HL-60/S4 (cell line): ENCODE results near the gene LRRIQ3.
"Not testable (repeated sequence)": the region's sequence is repeated elsewhere in the genome, so short reads cannot be mapped to it uniquely, and the experiment has no call there.

ENCODE experiments used
- in situ Hi-C: fragments of 300-500 bp; cut with MboI; formaldehyde crosslinking; loops from 2 replicates; pipeline ENCODE4 v1.14.3; 2022; ENCODE audit warnings: low sequenced_read_pairs

LRRIQ3 gene

DNA sequence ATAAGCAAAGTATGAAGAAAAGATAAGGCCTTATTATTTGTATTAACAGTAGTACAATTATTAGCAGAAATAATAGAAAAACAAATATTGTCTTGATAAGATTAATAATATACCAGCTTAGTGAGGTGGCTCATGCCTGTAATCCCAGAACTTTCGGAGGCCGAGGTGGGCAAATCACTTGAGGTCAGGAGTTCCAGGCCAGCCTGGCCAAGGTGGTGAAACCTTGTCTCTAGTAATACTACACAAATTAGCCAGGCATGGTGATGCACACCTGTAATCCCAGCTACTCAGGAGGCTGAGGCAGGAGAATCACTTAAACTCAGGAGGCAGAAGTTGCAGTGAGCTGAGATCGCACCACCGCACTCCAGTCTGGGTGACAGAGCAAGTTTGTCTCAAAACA lies 80.6 kb downstream of the LRRIQ3 start:
- in situ Hi-C loops = not testable (repeated sequence)

DNA sequence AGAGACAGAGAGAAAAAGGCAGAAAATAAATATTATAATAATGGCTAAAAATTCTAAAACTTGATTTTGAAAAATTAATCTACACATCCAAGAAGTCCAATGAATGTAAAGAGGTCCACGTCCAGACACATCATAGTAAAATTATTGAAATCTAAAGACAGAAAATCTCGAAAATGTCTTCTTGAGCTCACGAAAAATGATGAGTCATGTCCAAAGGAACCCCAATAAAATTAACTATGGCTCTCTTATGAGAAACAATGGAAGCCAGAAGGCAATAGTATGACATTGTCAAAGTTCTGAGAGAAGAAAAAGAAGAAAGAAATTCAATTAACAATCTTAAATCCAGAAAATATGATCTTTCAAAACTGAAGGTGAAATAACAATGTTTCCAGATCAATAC lies 84.6 kb downstream of the LRRIQ3 start:
- in situ Hi-C loops = no loop called here

DNA sequence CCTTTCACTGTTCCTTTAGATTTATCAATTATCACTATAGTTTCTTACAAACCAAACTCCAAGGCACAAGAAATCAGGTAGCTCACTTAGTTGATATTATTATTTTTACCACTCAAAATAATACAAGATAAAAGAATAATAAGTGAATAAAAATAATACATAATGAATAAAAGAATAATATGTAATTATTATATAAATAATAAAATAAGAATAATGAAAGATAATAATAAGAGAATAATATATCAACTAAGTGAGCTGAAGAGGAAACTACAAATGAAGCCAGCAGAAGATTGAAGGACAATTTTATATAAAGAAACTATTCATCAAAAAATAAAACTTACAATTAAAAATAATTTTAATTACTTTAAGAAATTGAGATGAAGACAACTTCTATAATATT lies 90.6 kb downstream of the LRRIQ3 start:
- in situ Hi-C loops = no loop called here

DNA sequence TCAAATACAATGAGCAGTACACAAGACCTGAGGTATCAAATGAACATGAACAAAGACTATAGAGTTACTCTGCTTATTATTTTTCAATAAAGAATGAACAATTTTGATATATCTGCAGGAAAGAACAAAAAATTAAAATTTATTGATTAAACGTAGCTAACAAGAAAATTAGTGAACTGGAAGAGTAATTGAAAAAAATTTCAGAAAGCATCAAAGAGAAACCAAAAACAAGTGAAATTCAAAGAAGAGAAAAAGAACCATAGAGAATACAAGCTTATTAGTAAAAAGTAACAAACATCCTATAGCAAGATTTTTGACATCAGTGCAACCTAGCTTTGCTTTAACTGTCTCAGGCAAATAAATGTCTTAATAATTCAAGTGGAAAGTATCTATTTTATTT lies 106.6 kb downstream of the LRRIQ3 start:
- in situ Hi-C loops = no loop called here

DNA sequence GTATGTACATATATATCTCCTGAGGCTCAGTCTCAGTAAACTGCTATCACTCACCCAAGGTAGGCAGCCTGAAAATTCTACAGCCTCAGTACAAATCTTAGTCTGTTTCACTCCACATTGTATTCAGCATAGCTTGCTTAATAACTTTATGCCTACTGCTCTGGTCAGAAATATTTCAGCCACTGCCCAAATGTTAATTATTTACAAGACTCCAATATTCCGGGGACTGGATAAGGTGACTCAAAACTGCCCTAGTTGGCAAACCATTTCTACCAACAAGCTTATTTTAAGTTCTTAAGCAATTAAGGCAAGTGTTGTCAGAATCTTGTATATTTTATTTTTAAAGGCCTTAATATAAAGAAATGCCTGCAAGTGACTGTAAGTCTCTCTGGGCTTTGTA lies 114.8 kb downstream of the LRRIQ3 start:
- in situ Hi-C loops = no loop called here

DNA sequence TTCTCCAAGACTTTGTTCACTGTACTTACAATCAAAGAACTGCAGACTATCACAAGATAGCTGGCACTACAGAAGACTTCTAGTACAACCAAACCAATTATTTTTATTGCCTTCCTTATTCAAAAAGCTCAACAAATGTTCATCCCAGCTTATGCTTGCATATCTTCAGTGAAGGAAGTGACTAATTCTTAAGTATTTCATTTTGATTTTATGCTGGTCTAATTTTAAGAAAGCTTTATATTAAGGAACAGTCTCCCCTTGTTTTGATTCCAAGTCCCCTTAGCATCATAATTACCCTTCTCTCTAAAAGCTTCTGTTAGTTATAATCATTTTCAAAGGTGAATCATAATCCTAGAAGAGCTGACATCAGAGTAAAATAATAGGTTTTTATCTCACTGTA lies 132.9 kb downstream of the LRRIQ3 start:
- in situ Hi-C loops = no loop called here

DNA sequence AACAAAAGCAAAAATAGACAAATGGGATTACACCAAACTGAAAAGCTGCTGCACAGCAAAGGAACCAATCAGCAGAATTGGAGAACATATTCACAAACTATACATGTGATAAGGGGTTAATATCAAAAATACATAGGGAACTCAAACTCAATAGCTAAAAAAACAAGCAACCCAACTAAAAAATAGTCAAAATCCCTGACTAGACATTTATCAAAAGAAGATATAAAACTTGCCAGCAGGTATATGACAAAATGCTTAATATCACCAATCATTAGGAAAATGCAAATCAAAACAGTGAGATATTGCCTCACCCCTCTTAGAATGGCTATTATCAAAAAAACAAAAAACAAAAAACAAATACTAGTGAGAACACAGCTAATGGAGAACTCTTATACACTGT lies 140.3 kb downstream of the LRRIQ3 start:
- in situ Hi-C loops = no loop called here

DNA sequence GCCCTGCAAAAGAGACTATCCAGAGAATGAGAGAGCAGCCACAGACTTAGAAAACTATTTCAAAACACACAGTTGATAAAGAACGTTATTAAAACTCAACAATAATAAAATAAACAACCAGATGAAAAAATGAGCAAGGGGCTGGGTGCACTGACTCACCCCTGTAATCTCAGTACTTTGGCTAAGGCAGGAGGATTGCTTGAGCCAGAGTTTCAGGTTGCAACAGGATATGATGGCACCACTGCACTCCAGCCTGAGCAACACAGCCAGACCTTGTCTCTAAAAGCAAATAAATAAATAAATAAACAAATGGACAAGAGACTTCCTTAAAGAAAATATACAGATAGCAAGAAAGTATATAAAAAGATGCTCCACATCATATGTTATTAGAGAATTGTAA lies 144.6 kb downstream of the LRRIQ3 start:
- in situ Hi-C loops = no loop called here

DNA sequence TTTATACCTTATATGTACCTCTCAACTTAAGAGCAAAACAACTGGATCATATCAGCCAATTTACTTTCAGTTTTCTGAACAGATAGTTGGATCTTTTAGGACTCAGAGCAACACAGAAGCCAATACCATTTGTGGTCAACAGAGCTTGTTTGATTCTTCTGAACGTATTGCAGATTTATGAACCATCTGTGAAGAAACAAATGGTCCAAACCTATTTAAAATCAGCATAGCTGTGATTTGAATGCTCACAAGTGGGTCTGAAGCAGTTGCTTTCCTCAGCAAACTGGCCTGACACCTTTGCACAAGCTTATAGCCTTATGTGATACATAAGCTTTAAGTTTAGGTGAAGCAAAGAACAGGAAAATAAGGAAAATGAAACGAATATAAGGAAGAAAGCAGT lies 147.6 kb downstream of the LRRIQ3 start:
- in situ Hi-C loops = no loop called here

DNA sequence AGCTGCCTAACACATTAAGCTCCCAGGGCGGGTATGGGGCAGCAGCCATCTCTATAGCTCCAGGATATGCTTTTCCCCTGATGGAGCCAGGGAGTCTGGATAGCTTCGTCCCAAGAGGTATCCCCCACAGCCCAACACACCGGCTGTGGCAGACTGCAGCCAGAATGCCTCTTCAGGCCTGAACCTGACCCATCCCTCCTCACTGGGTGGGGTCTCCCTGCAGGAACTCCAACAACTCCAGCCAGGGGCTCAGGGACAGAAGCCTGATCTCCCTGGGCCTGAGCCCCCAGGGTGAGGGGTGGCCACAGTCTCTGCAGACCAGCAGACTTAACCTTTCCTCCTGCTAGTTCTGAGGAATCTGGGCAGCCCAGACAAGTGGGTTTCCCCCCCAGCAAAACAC lies 159.9 kb downstream of the LRRIQ3 start:
- in situ Hi-C loops = no loop called here

DNA sequence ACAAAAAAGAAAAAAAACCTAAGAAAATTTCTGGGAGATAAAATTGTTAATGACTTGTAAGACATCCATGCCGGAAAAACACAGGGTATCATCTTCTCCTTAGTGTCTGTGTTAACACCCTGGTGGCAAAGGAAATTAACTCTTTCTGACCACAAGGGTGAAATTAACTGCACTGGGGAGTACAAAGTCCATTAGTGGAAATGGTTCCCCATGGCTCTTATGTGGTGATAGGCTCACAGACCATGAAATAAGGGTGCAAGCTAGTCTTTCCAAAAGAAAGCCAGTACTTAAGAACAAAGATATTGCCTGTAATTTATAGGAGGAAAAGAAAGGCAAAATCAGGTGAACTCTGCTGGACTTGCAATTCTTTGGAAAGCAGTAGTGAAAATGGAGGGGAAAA lies 185.4 kb downstream of the LRRIQ3 start:
- in situ Hi-C loops = no loop called here

DNA sequence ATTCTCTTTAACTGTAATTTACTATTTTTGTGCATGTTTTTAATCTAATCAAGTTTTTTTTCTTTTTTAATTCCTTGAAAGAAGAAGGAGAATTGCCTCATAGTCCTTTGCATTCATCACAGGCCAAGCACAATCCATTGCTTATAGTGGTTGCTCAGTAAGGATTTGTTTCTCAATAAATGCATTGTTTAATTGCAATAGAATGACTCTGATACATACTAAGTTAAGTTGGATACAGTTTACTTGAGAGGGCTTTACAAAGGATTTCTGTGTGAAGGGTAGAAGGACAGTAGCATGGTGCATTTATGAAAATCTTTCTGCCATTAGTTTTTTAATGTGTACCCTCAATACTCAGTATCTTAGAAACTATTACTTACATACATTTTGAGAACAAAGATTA lies 186.2 kb downstream of the LRRIQ3 start:
- in situ Hi-C loops = no loop called here

DNA sequence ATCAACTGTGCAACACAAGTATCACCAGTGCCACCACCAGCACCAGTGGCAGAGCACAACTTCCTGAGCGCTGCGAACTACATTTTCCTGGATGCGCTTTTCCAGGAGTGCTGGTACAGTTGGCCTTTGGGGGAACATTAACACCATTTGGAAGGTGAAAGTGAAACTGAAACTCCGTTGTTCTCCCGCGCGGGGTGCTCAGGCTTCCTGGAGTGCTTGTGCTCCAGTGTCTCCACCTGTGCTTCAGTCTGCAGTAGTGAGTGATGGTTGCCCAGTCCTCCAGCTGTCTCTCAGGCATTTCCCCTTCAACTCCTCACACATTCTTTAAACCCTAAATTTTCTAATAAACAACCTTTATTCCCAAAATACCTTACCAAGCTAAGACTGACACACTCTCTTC lies 187.8 kb downstream of the LRRIQ3 start:
- in situ Hi-C loops = no loop called here

DNA sequence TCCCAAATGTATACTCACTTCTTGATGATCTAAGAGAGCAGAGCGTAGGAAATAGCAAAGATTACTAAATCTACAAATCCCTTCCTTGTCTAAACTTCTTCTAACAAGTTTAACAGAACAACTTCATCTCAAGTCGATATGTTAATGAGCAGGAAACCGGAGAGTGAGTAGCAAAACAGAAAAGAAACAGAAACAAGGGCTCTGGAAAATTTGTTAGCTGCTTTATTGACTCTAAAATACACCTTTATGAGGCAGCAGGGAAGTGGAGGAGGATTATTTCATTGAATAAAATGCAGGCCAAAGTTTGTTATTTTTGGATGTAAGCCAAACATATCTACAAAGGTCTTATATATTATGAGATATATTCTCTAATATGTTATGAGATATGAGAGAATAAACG lies 192.4 kb downstream of the LRRIQ3 start:
- in situ Hi-C loops = no loop called here

DNA sequence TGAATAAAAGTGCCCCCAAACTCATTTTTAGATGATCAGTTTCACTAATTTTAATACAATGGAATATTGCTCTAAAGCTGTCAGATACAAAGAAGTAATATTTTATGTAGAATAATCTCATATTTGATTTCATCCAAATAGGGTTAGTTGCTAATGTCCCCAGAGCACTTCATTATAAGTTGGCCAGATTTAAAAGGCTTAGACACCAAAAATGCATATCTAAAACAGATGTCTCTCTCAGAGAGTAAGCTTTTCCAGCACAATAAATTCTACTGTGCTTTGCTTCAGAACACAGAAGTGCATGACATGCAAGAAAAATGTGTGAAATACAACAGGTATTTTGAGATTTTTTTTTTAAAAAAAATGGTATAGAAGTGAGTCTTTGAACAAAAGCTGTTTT lies 194.2 kb downstream of the LRRIQ3 start:
- in situ Hi-C loops = no loop called here

DNA sequence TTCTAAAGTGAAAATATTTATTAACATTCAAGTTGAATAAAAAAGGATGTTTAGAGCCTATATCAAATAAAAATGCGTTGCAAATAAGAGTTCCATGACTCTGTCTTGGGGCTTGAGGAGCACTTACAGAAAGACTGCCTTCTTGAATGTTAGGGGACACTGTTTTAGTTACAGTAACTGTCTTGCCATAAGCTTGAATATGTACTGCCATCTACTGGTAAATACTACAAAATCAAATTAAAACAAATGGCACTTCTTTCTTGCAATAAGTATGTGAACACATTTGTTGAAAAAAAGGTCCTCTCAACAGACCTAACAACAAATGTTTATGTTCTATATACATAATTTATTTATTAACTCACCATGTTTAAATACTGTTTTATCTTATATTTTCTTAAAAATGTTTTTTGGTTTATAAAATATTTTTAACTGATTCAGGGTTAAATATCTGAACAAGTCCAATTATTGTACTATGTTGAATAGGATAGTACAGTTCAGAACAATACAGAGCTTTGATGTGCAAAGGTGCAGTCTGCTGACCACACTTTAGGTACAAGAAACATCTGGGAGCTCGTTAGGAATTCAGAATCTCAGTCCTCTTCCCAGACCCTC lies 199.5 kb downstream of the LRRIQ3 start:
- in situ Hi-C loops = no loop called here

DNA sequence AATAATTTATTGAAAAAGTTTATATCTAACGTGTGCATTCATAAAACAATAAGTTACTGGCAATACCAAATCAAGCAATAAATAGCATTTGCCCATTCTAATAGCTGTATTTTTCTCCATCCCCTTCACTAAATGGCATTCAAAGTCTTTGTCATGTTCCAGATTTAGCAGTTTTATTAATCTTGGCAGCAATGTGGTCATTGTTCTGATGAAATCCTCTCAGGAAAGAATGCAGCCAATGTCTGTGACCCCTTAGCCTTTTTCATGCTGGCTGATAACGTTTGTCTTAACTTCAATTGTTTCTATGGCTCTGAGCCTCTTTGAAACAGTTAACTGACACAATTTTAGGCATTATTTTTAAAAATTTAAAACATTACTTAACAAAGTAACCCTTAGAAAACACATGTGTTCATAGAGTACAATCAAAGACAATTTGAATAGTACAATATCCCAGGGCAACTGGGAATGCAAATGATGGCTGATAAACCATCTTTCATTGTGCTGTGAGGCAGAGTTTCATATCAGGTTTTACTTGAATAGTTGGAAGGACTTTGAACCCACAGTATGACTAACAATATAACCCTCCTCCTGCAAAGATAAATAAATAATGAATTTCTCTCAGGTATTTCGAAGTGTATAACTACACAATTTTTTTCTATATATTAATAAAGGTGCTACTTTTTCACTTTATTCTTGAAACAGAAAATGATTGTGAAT lies 217.5 kb downstream of the LRRIQ3 start:
- in situ Hi-C loops = no loop called here

DNA sequence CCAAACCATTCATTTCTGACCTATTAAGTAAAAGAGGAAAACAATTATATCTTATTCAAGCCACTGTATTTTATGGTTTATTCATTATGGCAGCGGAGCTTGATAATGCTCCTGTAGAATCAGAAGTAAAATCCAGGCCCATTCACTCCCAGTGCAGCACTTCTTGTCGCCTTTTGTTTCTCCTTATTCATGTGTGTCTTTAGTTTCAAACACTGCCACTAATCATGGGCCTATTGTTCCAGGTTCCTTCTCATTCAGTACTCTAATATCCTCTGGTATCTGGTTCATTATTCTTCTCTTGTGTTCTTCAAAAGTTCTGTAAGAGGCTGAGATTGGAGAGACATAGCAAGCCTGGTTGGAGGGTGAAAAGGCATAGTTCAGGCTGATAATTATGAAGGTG lies 218.3 kb downstream of the LRRIQ3 start:
- in situ Hi-C loops = no loop called here

DNA sequence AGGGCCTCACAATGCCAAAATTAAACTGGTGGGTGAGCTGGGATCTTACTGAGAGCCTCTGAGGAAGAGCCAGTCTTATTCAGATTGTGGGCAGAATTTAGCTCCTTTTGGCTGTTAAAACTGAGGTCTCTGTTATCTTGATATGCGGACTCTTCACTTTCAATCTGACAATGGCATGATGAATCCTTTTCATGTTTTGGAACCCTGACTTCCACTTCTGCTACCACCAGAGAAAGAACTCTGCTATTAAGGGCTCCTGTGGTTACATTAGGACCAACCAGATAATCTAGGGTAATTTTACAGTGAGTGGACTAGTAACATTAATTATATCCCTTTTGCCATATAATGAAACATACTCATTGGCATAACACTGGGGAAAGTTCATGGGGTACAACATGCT lies 219.0 kb downstream of the LRRIQ3 start:
- in situ Hi-C loops = no loop called here
